ENCODE data around the gene HEXD. TPM values are rescaled to one million over a fixed set of nuclear protein-coding genes. Genes with fewer than 3 reads are reported as not detected.
"Not testable (repeated sequence)": the region's sequence is repeated elsewhere in the genome, so short reads cannot be mapped to it uniquely, and the experiment has no call there.

The HEXD gene
- total RNA-seq, 4 donors from 2014 or later: 10.6 to 42.0 (median 12.9) TPM

DNA sequence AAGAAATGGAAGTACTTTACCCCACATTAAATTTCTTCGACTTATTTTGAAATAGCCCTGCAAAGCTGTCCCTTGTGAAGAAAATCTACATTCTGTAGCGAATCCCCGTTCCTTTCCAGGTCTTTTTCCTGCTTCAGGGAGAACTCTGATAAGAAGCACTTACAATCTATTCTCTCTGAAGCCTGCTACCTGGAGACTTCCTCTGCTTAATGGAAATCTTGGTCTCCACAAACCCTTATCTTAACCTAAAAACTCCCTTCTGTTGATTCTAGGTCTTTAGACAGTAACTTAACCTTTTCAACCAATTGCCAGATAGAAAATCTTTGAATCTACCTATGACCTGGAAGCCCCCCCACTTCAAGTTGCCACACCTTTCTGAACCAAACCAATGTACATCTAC, 34.0 kb downstream of the HEXD start:
- Histone ChIP-seq H3K36me3 (peaks cover 0 to 9% (median 0%) of the 10 kb centered on the region in 3 donors), H3K4me1 (peaks cover 7 to 47% (median 25%) of the 10 kb centered on the region in 3 donors), H3K9me3 (no peaks in the 10 kb centered on the region), H3K4me3 (no peak overlapping the region), H3K27ac (peak overlapping the region in 1 of 4 donors; percentile 96), H3K27me3 (no peaks in the 10 kb centered on the region)
- TF ChIP-seq CTCF (IDR thresholded peaks at IDR 0.05) (no peak), POLR2A (IDR thresholded peaks at IDR 0.05) (no peak)
- no peak for DNase-seq
- WGBS, 2 donors: 93 to 94% methylated on average over 3 of the region's 3 CpGs
- intact Hi-C loops (cut with DNase I): no loop called here

DNA sequence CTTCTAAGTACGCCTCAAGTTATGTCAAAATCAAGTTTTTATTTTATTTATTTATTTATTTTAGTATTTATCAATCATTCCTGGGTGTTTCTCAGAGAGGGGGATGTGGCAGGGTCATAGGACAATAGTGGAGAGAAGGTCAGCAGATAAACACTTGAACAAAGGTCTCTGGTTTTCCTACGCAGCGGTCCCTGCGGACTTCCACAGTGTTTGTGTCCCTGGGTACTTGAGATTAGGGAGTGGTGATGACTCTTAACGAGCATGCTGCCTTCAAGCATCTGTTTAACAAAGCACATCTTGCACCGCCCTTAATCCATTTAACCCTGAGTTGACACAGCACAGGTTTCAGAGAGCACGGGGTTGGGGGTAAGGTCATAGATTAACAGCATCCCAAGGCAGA, 35.0 kb downstream of the HEXD start:
- intact Hi-C loops (cut with DNase I): not testable (repeated sequence)

DNA sequence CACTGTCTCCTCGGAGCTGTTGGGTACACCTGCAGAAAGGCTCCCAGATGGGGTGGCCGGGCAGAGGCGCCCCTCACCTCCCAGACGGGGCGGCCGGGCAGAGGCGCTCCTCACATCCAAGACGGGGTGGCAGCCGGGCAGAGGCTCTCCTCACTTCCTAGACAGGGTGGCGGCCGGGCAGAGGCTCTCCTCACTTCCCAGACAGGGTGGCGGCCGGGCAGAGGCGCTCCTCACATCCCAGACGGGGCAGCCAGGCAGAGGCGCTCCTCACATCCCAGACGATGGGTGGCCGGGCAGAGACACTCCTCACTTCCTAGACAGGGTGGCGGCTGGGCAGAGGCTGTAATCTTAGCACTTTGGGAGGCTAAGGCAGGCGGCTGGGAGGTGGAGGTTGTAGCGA, 35.6 kb downstream of the HEXD start:
- H3K9me3 ChIP-seq; H3K4me3 ChIP-seq; H3K36me3 ChIP-seq; H3K27ac ChIP-seq; intact Hi-C loops (cut with DNase I); DNase-seq; H3K27me3 ChIP-seq: not testable (repeated sequence)
- H3K4me1 ChIP-seq: peaks cover 11 to 46% (median 31%) of the 10 kb centered on the region in 3 donors
- WGBS, 2 donors: no CpG with 5 or more reads among the region's 21 CpGs

More for the DNA sequence above, 35.0 kb downstream of the HEXD start:
- not testable (repeated sequence) for H3K9me3 ChIP-seq, H3K4me3 ChIP-seq, H3K27me3 ChIP-seq, H3K36me3 ChIP-seq, DNase-seq
- Histone ChIP-seq H3K27ac (peak overlapping the region in 1 of 4 donors; percentile 44), H3K4me1 (peaks cover 11 to 47% (median 31%) of the 10 kb centered on the region in 3 donors)
- WGBS, 2 donors: 67 to 70% methylated on average over 7 of the region's 7 CpGs

DNA sequence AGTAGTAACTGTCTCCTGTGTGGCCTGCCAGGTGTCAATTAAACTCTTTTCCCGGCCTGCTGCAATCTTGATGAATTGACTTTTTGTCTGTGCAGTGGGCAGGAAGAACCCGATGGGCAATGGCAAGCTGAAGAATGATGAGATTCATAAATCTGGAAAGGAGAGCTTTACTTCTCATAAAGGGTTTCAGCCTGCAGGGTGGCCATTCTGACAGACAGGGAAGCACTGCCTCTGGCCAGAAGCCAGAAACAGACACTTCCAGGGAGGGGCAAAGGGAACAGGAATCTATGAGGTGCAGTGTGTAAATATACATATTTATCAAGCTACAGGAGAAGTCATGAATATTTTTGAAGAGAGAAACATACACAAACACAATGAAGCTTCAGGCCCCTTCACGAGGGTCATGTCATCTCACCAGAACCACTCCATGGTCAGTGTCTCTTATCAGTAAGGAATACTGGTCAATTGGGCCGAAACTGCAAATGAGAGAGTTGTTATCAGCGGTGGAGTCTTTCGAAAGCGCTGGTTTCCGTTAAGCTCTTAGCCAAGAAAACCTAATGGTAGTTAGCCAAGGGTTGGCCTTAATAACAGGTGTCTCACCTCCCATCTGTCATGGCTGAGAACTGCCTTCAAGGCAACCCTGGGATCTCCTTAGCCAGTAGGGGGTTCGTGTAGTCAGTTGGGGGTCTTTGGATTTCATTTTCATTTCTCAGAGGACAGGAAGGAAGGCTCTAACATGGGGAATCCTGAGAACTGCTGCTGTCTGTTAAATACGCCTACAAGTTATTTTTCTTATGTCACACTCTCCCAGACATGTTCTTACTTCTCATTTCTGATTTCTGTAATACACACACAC, 39.2 kb downstream of the HEXD start:
- Histone ChIP-seq H3K9me3 (no peaks in the 10 kb centered on the region), H3K36me3 (peaks cover 6 to 25% (median 6%) of the 10 kb centered on the region in 3 donors), H3K27ac (peak overlapping the region; percentile 96 to 100 (median 100)), H3K4me1 (peaks cover 5 to 50% (median 14%) of the 10 kb centered on the region in 3 donors), H3K4me3 (peak overlapping the region in 3 of 4 donors; percentile 66 to 97 (median 73)), H3K27me3 (no peaks in the 10 kb centered on the region)
- TF ChIP-seq POLR2A (IDR thresholded peaks at IDR 0.05) (no peak), CTCF (IDR thresholded peaks at IDR 0.05) (no peak)
- intact Hi-C loops (cut with DNase I): no loop called here
- 61 to 72% methylated on average over 10 of the region's 10 CpGs for WGBS, 2 donors
- DNase-seq: no peak

DNA sequence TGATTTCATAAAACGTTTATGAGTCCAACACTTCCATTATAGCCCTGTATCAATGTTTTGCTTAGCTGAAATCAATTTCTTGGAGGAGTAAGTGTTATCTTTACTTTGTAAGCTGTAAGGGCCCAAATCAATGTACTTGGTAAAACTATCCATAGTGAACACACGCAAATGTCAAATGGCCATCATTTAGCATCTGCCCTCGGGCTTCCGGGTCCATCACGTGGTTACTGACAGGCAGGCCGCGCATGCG, 39.7 kb downstream of the HEXD start:
- no peaks in the 10 kb centered on the region for H3K9me3 ChIP-seq
- intact Hi-C loops (cut with DNase I): no loop called here
- peaks cover 5 to 54% (median 14%) of the 10 kb centered on the region in 3 donors for H3K4me1 ChIP-seq
- no peak for TF ChIP-seq POLR2A (IDR thresholded peaks at IDR 0.05)
- TF ChIP-seq CTCF (IDR thresholded peaks at IDR 0.05): no peak
- 0 to 1% methylated on average over 6 to 8 of the region's 8 CpGs for WGBS, 2 donors
- H3K27ac ChIP-seq: peak overlapping the region; percentile 96 to 100 (median 100)
- H3K4me3 ChIP-seq: peak overlapping the region; percentile 66 to 98 (median 85)
- peaks cover 6 to 31% (median 6%) of the 10 kb centered on the region in 3 donors for H3K36me3 ChIP-seq
- no peaks in the 10 kb centered on the region for H3K27me3 ChIP-seq
- DNase-seq: no peak

DNA sequence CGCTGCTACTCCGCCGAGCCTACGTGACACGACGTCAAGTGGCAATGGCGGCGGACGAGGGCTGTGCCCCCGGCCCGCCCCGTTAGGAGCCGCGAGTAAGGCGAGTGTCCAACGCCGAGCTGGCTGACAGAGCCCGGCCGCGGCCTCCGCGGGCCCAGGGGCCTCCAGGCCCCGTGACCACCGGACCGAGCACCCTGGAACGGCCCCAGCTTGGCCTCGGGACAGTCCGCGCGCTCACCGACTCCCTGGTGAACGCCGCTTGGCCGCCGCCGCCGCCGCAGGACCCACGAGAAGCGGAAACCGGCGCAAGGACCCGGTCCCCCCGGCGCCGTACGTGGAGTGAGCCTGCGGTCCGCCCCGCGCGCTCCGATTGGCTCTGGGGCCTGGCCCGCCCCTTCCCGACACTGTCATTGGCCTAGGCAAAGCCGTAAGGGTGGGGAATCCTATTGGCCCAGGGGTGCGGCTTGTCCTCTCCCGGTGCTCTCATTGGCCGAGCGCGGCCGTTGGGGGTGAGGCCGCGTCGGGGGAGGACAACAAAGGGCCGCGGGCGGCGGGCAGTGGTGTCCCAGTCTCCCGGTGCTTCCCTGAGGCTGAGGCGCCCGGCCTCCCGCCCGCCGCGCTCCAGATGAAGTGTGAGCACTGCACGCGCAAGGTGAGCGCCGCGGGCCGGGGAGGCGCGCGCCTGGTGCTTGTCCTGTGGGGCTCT, 40.2 kb downstream of the HEXD start, which contains the start of gene NARF:
Gene NARF, plus strand, starts transcription at position 563 of the 706 bp plus-strand sequence. Its CDS starts 63 bp downstream, at position 626.
- WGBS, 2 donors: 0 to 2% methylated on average over 10 to 16 of the region's 85 CpGs
- Histone ChIP-seq H3K27me3 (no peaks in the 10 kb centered on the region), H3K27ac (peak within 1 kb of the TSS; percentile 96 to 100 (median 100)), H3K4me1 (peaks cover 5 to 58% (median 14%) of the 10 kb centered on the region in 3 donors), H3K9me3 (no peaks in the 10 kb centered on the region), H3K4me3 (peak within 1 kb of the TSS; percentile 66 to 98 (median 85)), H3K36me3 (peaks cover 6 to 35% (median 6%) of the 10 kb centered on the region in 3 donors)
- peak; percentile 85 for DNase-seq
- intact Hi-C loops (cut with DNase I): no loop called here
- TF ChIP-seq CTCF (IDR thresholded peaks at IDR 0.05) (peak in 2 of 6 experiments; percentile 15 to 19), POLR2A (IDR thresholded peaks at IDR 0.05) (peak in 3 of 4 donors; percentile 53 to 99 (median 98))

Data from esophagus squamous epithelium (tissue), 5 donors.